Measurements from ENCODE around the gene ARID1B.
"Not testable (repeated sequence)": the region's sequence is repeated elsewhere in the genome, so short reads cannot be mapped to it uniquely, and the experiment has no call there.

The ARID1B gene

GRCh38 chr6:156933201-156934068 is 156.3 kb downstream of the ARID1B start:
- DNase-seq (ENCODE audit: low read depth, low spot score): peak; percentile 31

DNA sequence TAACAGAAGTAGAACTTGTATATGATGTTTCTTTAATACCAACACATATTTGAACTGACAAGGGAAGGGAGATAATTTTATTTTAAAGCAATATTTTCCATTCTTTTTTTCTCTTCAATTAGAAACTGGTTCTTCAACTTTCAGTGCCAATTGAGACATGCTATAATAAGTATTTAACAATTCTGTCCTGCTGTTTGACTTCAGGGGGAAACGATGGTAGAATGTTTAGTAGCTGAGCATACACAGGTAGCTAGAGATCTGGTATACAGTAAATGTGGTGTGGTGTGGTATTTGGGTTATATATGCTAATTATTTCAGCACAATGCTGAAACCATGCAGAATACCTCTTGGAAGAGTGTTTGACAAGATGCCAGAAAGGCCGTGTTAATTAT is 156.9 kb downstream of the ARID1B start:
- no peak for DNase-seq (ENCODE audit: low read depth, low spot score)

GRCh38 chr6:156935000-156935399 is 157.8 kb downstream of the ARID1B start:
- no peak for DNase-seq (ENCODE audit: low read depth, low spot score)

DNA sequence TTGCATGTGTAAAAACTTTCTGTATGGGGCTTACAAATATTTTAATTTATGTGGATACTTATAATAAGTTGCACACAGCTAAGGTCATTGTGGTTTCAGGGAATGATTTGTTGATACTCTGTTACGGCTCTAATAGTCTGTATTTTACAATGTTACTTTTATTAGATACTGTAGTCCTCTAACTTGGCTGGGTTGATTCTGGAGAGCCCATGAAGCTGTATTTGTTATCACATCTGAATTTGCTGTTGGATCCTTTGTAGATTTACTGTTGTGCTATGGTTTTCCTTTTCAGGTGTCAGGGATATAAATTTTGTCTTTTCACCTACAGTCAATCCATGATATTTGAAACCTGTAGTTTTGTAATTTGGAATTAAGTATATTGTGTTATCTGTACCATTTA is 161.0 kb downstream of the ARID1B start:
- no peak for DNase-seq (ENCODE audit: low read depth, low spot score)

- no peak for DNase-seq (ENCODE audit: low read depth, low spot score)
These were observed 163.0 kb downstream of the ARID1B start for GRCh38 chr6:156940221-156940620.

- no peak for DNase-seq (ENCODE audit: low read depth, low spot score)
These were observed 165.1 kb downstream of the ARID1B start for GRCh38 chr6:156942266-156942665.

GRCh38 chr6:156943166-156943565 is 166.0 kb downstream of the ARID1B start:
- peak; percentile 58 for DNase-seq (ENCODE audit: low read depth, low spot score)

DNA sequence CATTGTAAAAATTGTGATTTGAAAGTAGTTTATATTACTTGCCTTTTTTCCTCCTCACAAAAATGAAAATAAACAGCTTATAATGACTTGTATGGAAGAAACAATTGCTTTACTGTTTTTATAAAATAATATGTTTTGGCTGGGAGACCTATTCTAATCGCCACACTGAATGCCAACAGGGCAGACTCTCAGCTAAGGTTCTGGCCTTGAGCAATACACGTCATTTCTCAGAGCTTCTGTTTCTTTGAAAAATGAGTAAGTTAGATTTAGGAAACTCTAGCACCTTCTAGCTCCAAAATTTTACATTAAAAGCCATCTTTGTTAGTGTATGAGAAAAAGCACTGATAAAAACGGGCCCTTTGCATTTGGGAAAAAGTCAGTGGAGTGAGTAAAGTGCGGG is 166.6 kb downstream of the ARID1B start:
- no peak for DNase-seq (ENCODE audit: low read depth, low spot score)

- DNase-seq (ENCODE audit: low read depth, low spot score): no peak
These were observed 167.2 kb downstream of the ARID1B start for GRCh38 chr6:156944412-156944811.

DNA sequence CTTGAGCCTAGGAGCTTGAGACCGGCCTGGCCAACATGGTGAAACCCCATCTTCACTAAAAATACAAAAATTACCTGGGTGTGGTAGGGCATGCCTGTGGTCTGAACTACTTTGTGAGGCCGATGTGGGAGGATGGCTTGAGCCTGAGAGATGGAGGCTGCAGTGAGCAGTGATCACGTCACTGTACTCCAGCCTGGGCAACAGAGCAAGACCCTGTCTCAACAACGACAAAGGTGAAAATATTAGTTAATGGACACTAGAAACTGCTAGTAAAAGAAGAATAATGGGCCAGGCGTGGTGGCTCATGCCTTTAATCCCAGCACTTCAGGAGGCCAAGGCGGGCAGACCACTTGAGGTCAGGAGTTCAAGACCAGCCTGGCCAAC is 168.6 kb downstream of the ARID1B start:
- DNase-seq (ENCODE audit: low read depth, low spot score): not testable (repeated sequence)

GRCh38 chr6:156946370-156946936 is 169.3 kb downstream of the ARID1B start:
- DNase-seq (ENCODE audit: low read depth, low spot score): no peak

GRCh38 chr6:156948277-156948676 is 171.1 kb downstream of the ARID1B start:
- no peak for DNase-seq (ENCODE audit: low read depth, low spot score)

GRCh38 chr6:156948807-156949206 is 171.6 kb downstream of the ARID1B start:
- peak; percentile 75 for DNase-seq (ENCODE audit: low read depth, low spot score)

GRCh38 chr6:156949376-156949775 is 172.2 kb downstream of the ARID1B start:
- peak; percentile 79 for DNase-seq (ENCODE audit: low read depth, low spot score)

GRCh38 chr6:156950084-156950483 is 172.9 kb downstream of the ARID1B start:
- no peak for DNase-seq (ENCODE audit: low read depth, low spot score)

- DNase-seq (ENCODE audit: low read depth, low spot score): no peak
These were observed 173.4 kb downstream of the ARID1B start for GRCh38 chr6:156950531-156950930.

DNA sequence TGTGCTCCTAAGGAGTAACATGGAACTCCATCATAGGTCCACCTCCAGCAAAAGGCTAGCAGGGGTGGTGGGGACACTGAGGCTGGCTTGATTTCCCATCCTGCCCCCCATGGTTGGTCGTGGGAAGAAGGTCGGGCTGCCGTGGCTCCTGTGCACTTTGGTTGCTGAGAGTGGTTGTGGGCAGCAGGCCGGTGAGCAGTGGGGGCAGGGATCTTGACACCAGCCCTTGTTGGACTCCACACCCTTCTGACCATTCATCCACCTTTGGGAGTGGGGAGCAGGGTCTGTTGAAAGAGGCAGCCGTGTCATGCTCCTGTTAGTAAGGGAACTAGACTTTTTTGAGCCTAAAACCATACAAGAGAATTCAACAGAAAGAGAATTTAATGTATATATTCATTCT is 175.2 kb downstream of the ARID1B start:
- no peak for DNase-seq (ENCODE audit: low read depth, low spot score)

- peak; percentile 44 for DNase-seq (ENCODE audit: low read depth, low spot score)
These were observed 175.9 kb downstream of the ARID1B start for GRCh38 chr6:156953127-156953478.

DNA sequence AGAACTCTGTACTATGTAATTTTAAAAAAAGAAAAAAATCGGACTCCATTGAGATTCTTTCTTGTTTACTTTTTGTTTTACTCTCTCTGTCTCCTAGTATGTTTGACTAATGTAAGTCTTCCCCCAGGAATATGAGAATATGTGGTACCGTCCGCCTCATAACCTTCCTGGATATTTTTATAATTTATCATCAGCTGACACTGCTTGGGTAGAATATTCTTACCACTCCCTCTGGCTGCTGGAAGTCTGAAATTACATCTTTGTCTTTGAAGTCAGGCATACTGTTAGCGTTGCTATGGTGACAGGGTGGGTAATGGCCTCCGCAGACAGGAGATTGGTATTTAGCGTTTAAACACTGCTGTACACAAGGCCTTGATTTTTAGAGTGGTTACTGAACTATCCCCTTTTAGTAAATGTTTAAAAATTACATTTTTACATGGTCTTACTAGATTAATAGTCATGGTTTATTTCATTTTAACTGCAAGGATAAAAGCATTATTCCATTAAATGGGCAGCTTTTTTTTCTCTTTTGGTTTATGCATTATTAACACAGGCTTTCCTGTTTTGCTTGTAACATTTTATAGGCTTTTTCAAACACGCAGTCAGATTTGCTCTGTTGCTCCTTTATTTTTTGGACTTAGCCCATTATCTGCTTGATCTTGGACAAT is 176.4 kb downstream of the ARID1B start:
- peak; percentile 96 for DNase-seq (ENCODE audit: low read depth, low spot score)

DNA sequence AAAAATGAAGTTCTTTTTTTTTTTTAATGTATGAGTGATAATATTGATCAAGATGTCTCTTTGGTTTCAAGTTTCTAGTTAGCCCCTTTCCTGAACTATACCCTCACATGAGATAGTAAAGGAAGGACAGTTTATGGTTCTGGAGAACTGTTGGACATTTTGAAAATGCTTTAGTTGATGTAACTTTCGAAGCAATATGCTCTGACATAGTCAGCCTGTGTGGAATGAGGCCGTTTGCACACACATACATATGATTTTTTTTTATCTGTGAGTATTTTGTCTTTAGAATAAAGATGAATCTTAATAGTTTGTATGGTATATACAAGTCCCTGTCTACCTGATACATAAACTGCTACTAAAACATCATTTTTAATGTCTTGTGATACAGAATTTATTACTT is 177.0 kb downstream of the ARID1B start:
- no peak for DNase-seq (ENCODE audit: low read depth, low spot score)

DNA sequence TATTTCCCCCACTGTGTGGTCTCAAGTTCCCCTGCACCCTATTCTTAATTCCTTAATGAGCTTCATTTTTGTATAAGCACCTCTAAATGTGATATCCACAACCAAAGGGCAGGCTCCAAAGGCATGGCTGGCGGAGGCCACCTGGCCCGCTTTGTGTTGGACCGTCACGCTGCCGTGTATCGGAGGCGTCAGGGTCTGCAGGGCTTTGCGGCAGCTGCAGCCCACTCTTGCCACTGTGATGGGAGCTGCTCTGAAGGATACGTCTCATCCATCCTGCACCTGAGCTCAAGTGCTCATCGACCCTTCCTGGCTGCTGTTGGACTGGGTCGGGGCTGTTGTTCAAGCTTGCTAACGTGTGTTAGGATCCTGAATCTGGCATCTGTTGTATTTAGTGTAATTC is 177.6 kb downstream of the ARID1B start:
- DNase-seq (ENCODE audit: low read depth, low spot score): no peak

DNA sequence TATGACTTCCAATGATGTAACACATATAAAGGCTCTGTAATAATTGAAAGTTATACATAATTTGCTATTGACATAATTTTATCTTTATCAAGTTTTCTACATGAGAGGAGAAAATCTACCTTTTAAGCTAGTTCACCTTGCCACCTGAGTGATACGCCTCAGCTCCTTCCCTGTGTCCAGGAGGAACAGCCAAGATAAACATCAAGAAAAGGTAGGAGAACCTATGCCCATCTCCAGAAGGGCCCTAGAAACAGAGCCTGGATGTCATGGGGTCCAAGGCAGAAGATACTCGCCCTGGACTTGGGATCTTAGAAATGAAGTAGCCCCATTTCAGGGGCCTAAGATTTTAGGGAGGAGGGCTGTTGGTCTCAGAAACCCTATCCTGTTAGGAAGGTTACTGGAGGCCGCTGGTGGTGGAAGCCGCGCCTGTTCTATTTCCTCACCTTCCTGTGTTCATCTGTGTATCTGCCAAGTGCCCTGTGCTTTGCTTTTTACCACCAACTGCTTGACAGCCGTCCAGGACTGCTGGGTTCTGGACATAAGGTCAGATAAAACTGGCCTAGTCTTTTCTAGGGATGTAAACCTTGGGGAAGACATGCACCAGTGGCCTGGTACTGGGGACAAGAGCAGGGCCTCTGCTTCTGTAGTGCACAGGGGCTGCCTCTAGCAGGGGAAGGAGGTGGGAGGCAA is 178.5 kb downstream of the ARID1B start:
- DNase-seq (ENCODE audit: low read depth, low spot score): peak; percentile 39

All from astrocyte of the hippocampus (primary cell).